Right atrium auricular region (tissue), 2 donors: ENCODE results near the gene ANKS1B. TPM values are rescaled to one million over a fixed set of nuclear protein-coding genes. Genes with fewer than 3 reads are reported as not detected.

Source experiments
- DNase-seq: peaks from one replicate; pipeline ENCODE4 v3.0.0-alpha.2; 2019; ENCODE audit warnings: low spot score
- H3K27ac ChIP-seq, 2 donors: fragments of 200-600 bp; sonication (generic); 1 replicate in 1 of 2; 2 replicates in 1 of 2; pipeline ENCODE4 v1.5.1; 2016 to 2019
- H3K27me3 ChIP-seq, 2 donors: fragments of 200-600 bp; sonication (generic); one replicate each; pipeline versions ENCODE4 v1.5.1 to v1.6.0; 2017 to 2019
- H3K36me3 ChIP-seq: fragments of 200-600 bp; sonication (generic); one replicate; pipeline ENCODE4 v1.5.1; 2016
- H3K4me1 ChIP-seq, 2 donors: fragments of 200-600 bp; sonication (generic); one replicate each; pipeline versions ENCODE4 v1.5.1 to v1.6.0; 2017 to 2019
- H3K4me3 ChIP-seq, 2 donors: fragments of 200-600 bp; sonication (generic); 1 replicate in 1 of 2; 2 replicates in 1 of 2; pipeline ENCODE4 v1.5.1; 2017 to 2019; ENCODE audit warnings: mild to moderate bottlenecking in 1 of 2, moderate library complexity in 1 of 2
- H3K9me3 ChIP-seq, 2 donors: fragments of 200-600 bp; sonication (generic); one replicate each; pipeline ENCODE4 v1.5.1; 2019
- total RNA-seq, 2 donors: library from RNA; depleted of rRNA; stranded (reverse); fragments of >200 nt; gene quantifications; one replicate each; pipeline ENCODE4 v1.1.0, GENCODE V29; 2016
- TF ChIP-seq, protein P1 (sequence below), 2 donors: fragments of 200-600 bp; sonication (generic); IDR thresholded peaks; one replicate each; pipeline ENCODE4 v1.5.1; 2019; ENCODE audit warnings: antibody characterized with exemption in 2 of 2

ANKS1B gene
- total RNA-seq, 2 donors from 2014 or later, result 2.4 to 3.1 TPM

GRCh38 chr12:99019798-99020197, 964.9 kb downstream of the ANKS1B start:
- DNase-seq, result no peak
- Histone ChIP-seq H3K27ac (no peak overlapping the region), H3K4me3 (no peak overlapping the region), H3K9me3 (peaks cover 0 to 9% of the 10 kb centered on the region in 2 donors), H3K27me3 (no peaks in the 10 kb centered on the region), H3K4me1 (no peaks in the 10 kb centered on the region), H3K36me3 (no peaks in the 10 kb centered on the region)
- TF ChIP-seq, protein P1, sequence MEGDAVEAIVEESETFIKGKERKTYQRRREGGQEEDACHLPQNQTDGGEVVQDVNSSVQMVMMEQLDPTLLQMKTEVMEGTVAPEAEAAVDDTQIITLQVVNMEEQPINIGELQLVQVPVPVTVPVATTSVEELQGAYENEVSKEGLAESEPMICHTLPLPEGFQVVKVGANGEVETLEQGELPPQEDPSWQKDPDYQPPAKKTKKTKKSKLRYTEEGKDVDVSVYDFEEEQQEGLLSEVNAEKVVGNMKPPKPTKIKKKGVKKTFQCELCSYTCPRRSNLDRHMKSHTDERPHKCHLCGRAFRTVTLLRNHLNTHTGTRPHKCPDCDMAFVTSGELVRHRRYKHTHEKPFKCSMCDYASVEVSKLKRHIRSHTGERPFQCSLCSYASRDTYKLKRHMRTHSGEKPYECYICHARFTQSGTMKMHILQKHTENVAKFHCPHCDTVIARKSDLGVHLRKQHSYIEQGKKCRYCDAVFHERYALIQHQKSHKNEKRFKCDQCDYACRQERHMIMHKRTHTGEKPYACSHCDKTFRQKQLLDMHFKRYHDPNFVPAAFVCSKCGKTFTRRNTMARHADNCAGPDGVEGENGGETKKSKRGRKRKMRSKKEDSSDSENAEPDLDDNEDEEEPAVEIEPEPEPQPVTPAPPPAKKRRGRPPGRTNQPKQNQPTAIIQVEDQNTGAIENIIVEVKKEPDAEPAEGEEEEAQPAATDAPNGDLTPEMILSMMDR (IDR thresholded peaks at IDR 0.05), result no peak

DNA sequence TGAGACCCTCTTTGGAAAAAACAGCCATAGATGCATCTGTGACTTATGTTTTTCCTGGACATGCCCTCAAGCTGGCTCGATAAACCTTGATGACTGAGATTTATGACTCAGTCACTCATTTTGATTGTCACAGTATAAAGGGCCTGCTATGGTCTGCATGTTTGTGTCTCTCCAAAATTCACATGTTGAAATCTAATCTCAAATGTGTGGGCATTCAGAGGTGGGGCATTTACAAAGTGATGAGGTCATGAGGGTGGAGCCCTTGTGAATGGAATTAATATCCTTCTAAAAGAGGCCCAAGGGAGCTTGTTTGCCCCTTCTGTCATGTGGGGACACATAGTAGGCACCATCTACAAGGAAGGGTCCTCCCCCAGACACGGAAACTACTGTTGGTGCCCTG, 966.8 kb downstream of the ANKS1B start:
- no peak for DNase-seq
- H3K4me1 ChIP-seq, result no peaks in the 10 kb centered on the region
- no peak overlapping the region for H3K4me3 ChIP-seq
- H3K27ac ChIP-seq, result no peak overlapping the region
- no peaks in the 10 kb centered on the region for H3K27me3 ChIP-seq
- no peaks in the 10 kb centered on the region for H3K36me3 ChIP-seq
- peaks cover 0 to 9% of the 10 kb centered on the region in 2 donors for H3K9me3 ChIP-seq
- TF ChIP-seq, protein P1 (IDR thresholded peaks at IDR 0.05), result no peak

- Histone ChIP-seq H3K36me3 (no peaks in the 10 kb centered on the region), H3K27me3 (no peaks in the 10 kb centered on the region), H3K4me1 (no peaks in the 10 kb centered on the region), H3K9me3 (no peaks in the 10 kb centered on the region), H3K27ac (no peak overlapping the region), H3K4me3 (no peak overlapping the region)
- DNase-seq, result no peak
- TF ChIP-seq, protein P1 (IDR thresholded peaks at IDR 0.05), result no peak
These were observed 975.0 kb downstream of the ANKS1B start for GRCh38 chr12:99009654-99010296.

- no peak for DNase-seq
These were observed 979.1 kb downstream of the ANKS1B start for GRCh38 chr12:99005601-99006000.

GRCh38 chr12:99004799-99005466, 979.8 kb downstream of the ANKS1B start:
- Histone ChIP-seq H3K4me1 (no peaks in the 10 kb centered on the region), H3K36me3 (no peaks in the 10 kb centered on the region), H3K9me3 (no peaks in the 10 kb centered on the region), H3K27ac (no peak overlapping the region), H3K27me3 (no peaks in the 10 kb centered on the region), H3K4me3 (no peak overlapping the region)
- TF ChIP-seq, protein P1 (IDR thresholded peaks at IDR 0.05), result no peak
- DNase-seq, result no peak

More at GRCh38 chr12:99005601-99006000, 979.1 kb downstream of the ANKS1B start:
- Histone ChIP-seq H3K4me3 (no peak overlapping the region), H3K27ac (no peak overlapping the region), H3K36me3 (no peaks in the 10 kb centered on the region), H3K4me1 (no peaks in the 10 kb centered on the region), H3K27me3 (no peaks in the 10 kb centered on the region), H3K9me3 (no peaks in the 10 kb centered on the region)
- TF ChIP-seq, protein P1 (IDR thresholded peaks at IDR 0.05), result no peak
